PFSK-1 (cell line): ENCODE results near the gene FNDC3A.

ENCODE experiments used
- POLR2AphosphoS5 ChIP-seq: IDR thresholded peaks from 2 replicates; pipeline ENCODE4 v1.6.1; 2012; ENCODE audit warnings: low read depth, mild to moderate bottlenecking, control low read depth, low read length, moderate library complexity
- SIN3A ChIP-seq: IDR thresholded peaks from 2 replicates; pipeline ENCODE4 v1.6.1; 2012; ENCODE audit warnings: mild to moderate bottlenecking, low read length, moderate library complexity, borderline replicate concordance; ENCODE audit not compliant: insufficient read depth
- TF ChIP-seq, protein P1 (sequence below), 2 experiments: IDR thresholded peaks; 2 replicates each; pipeline versions ENCODE4 v1.6.1 to v1.8.0; 2011 to 2012; ENCODE audit warnings: low read depth in 2 of 2, low read length in 2 of 2, control low read depth in 1 of 2, inconsistent platforms in 1 of 2, mild to moderate bottlenecking in 1 of 2, moderate library complexity in 1 of 2; ENCODE audit not compliant: insufficient read depth in 1 of 2

DNA sequence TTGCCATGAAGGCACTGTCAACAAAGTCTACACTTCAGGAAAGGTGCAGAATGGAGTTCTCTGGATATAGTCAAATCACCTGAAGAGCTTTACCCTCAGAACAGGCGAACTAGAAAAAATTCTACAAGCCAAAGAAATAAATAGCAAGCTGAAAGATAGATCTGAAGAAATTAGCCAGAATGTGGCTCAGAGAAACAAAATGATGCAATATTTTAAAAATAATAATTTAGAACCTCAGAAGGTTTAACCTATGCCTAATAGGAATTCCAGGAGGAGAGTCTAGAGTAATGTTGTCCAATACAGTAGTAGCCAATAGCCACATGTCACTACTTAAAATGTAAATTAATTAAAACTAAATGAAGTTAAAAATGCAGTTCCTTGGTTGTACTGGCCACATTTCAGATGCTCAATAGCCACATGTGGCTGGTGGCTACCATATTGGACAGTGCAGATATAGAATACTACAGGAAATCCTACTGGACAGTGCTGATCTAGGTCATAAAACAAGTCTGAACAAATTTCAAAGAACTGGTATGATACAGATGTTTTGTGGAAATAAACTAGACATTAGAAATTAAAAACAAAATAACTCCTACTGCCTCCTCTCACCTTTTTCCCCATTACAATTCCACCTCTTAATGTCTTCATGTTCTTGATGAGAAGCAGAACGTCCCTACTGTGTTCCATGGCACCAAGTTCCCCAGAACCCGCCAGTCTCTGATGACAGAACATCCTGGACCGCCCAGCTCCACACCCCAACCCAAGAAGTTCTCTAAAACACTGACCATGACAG is 271.3 kb downstream of the FNDC3A start:
- TF ChIP-seq, protein P1, sequence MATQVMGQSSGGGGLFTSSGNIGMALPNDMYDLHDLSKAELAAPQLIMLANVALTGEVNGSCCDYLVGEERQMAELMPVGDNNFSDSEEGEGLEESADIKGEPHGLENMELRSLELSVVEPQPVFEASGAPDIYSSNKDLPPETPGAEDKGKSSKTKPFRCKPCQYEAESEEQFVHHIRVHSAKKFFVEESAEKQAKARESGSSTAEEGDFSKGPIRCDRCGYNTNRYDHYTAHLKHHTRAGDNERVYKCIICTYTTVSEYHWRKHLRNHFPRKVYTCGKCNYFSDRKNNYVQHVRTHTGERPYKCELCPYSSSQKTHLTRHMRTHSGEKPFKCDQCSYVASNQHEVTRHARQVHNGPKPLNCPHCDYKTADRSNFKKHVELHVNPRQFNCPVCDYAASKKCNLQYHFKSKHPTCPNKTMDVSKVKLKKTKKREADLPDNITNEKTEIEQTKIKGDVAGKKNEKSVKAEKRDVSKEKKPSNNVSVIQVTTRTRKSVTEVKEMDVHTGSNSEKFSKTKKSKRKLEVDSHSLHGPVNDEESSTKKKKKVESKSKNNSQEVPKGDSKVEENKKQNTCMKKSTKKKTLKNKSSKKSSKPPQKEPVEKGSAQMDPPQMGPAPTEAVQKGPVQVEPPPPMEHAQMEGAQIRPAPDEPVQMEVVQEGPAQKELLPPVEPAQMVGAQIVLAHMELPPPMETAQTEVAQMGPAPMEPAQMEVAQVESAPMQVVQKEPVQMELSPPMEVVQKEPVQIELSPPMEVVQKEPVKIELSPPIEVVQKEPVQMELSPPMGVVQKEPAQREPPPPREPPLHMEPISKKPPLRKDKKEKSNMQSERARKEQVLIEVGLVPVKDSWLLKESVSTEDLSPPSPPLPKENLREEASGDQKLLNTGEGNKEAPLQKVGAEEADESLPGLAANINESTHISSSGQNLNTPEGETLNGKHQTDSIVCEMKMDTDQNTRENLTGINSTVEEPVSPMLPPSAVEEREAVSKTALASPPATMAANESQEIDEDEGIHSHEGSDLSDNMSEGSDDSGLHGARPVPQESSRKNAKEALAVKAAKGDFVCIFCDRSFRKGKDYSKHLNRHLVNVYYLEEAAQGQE (IDR thresholded peaks at IDR 0.05; ENCODE audit: insufficient read depth in 1 of 2, low read depth in 2 of 2, low read length in 2 of 2) = no peak
- TF ChIP-seq SIN3A = no peak
- no peak for TF ChIP-seq POLR2AphosphoS5
